HepG2 (cell line): ENCODE data around the gene HIVEP2. TPM values are rescaled to one million over a fixed set of nuclear protein-coding genes. Genes with fewer than 3 reads are reported as not detected.

Experiments used
- DMAP1 ChIP-seq: IDR thresholded peaks from 2 replicates; pipeline ENCODE4 v1.6.1; 2016
- ESRRA ChIP-seq: sonication (generic); formaldehyde crosslinking; IDR thresholded peaks from 2 replicates; pipeline ENCODE4 v1.5.1; 2020; ENCODE audit warnings: mild to moderate bottlenecking, low read depth, missing genetic modification reagents
- HIC2 ChIP-seq: sonication (generic); formaldehyde crosslinking; IDR thresholded peaks from 2 replicates; pipeline ENCODE4 v1.9.0; 2022; ENCODE audit warnings: low read depth, missing genetic modification reagents
- MYNN ChIP-seq: sonication (generic); formaldehyde crosslinking; IDR thresholded peaks from 2 replicates; pipeline ENCODE4 v1.4.0; 2020; ENCODE audit warnings: mild to moderate bottlenecking, low read depth, missing genetic modification reagents
- NCOA1 ChIP-seq: sonication (generic); formaldehyde crosslinking; IDR thresholded peaks from 2 replicates; pipeline ENCODE4 v1.9.0; 2021; ENCODE audit warnings: missing genetic modification reagents
- NCOA2 ChIP-seq: sonication (generic); formaldehyde crosslinking; IDR thresholded peaks from 2 replicates; pipeline ENCODE4 v1.8.0; 2022; ENCODE audit warnings: inconsistent platforms
- NFE2 ChIP-seq: sonication (generic); formaldehyde crosslinking; IDR thresholded peaks from 2 replicates; pipeline ENCODE4 v1.4.0; 2020; ENCODE audit warnings: missing genetic modification reagents
- NR0B2 ChIP-seq: sonication (generic); formaldehyde crosslinking; IDR thresholded peaks from 2 replicates; pipeline ENCODE4 v1.4.0; 2020; ENCODE audit warnings: mild to moderate bottlenecking, missing genetic modification reagents
- PRDM10 ChIP-seq: sonication (generic); formaldehyde crosslinking; IDR thresholded peaks from 2 replicates; pipeline ENCODE4 v1.4.0; 2020; ENCODE audit warnings: low read depth, missing genetic modification reagents
- RBM22 ChIP-seq: fragments of 200-400 bp; formaldehyde crosslinking; optimal IDR thresholded peaks from 2 replicates; pipeline ENCODE3; 2017; ENCODE audit warnings: mild to moderate bottlenecking, low read length, moderate library complexity
- RFXAP ChIP-seq: sonication (generic); formaldehyde crosslinking; IDR thresholded peaks from 2 replicates; pipeline ENCODE4 v1.4.0; 2020; ENCODE audit warnings: missing genetic modification reagents, borderline replicate concordance
- TAF1 ChIP-seq: sonication (generic); formaldehyde crosslinking; IDR thresholded peaks from 2 replicates; pipeline ENCODE4 v1.4.0; 2020; ENCODE audit warnings: missing genetic modification reagents
- TFDP2 ChIP-seq: sonication (generic); formaldehyde crosslinking; IDR thresholded peaks from 2 replicates; pipeline ENCODE4 v1.4.0; 2020; ENCODE audit warnings: missing genetic modification reagents
- ZGPAT ChIP-seq: IDR thresholded peaks from 2 replicates; pipeline ENCODE4 v1.6.1; 2016; ENCODE audit warnings: mild to moderate bottlenecking
- ZNF207 ChIP-seq: fragments of 450-650 bp; IDR thresholded peaks from 2 replicates; pipeline ENCODE4 v1.6.1; 2016; ENCODE audit warnings: antibody characterized with exemption, borderline replicate concordance
- ZNF350 ChIP-seq: sonication (generic); formaldehyde crosslinking; IDR thresholded peaks from 2 replicates; pipeline ENCODE4 v1.4.0; 2020; ENCODE audit warnings: mild to moderate bottlenecking, low read depth, missing genetic modification reagents, borderline replicate concordance
- ZNF713 ChIP-seq: sonication (generic); formaldehyde crosslinking; IDR thresholded peaks from 2 replicates; pipeline ENCODE4 v1.4.0; 2020; ENCODE audit warnings: mild to moderate bottlenecking, missing genetic modification reagents
- ZNF737 ChIP-seq: sonication (generic); formaldehyde crosslinking; IDR thresholded peaks from 2 replicates; pipeline ENCODE4 v1.5.0; 2020; ENCODE audit warnings: missing genetic modification reagents, mild to moderate bottlenecking, borderline replicate concordance
- polyA plus RNA-seq, 8 experiments: library from polyadenylated mRNA; depleted of rRNA in 3 of 8; stranded (reverse) in 7 of 8; unstranded in 1 of 8; fragments of >200 nt; fragmentation: Illumina TruSeq in 4 of 8; extraction: Trizol in 4 of 8; gene quantifications; 2 replicates each; pipeline versions ENCODE4 v1.2.1 to v1.2.3, GENCODE V29; 2011 to 2016; ENCODE audit warnings: low read depth in 4 of 8, missing spikeins in 1 of 8, mixed read lengths in 1 of 8; ENCODE audit not compliant: insufficient read depth in 1 of 8
- total RNA-seq, 5 experiments: library from RNA; depleted of rRNA; stranded (reverse); fragments of >200 nt; fragmentation: Illumina TruSeq; extraction: Trizol; gene quantifications; 2 replicates each; pipeline ENCODE4 v1.2.3, GENCODE V29; 2016; ENCODE audit warnings: low read depth in 1 of 5

HIVEP2 gene
- total and polyA plus RNA-seq, 2 of the 13 experiments (the other 11 are each of a cell fraction or from before 2014, with no cell fraction given), result 3.4 to 12.9 TPM

GRCh38 chr6:142845624-142846458 is 99.1 kb downstream of the HIVEP2 start (continued):
- TF ChIP-seq ZNF737, result no peak
- TF ChIP-seq ESRRA, result peak; percentile 92
- TF ChIP-seq TFDP2 (CRISPR knock-in tag), result peak; percentile 70; the same call in 1 of the 2 replicates
- peak; percentile 85; the same call in 1 of the 2 replicates for TF ChIP-seq DMAP1 (CRISPR knock-in tag)
- no peak for TF ChIP-seq NCOA1 (CRISPR knock-in tag)
- peak; percentile 97 for TF ChIP-seq ZNF350 (CRISPR knock-in tag)
- no peak for TF ChIP-seq RBM22
- TF ChIP-seq NFE2 (CRISPR knock-in tag), result no peak
- peak; percentile 77; the same call in 1 of the 2 replicates for TF ChIP-seq RFXAP (CRISPR knock-in tag)
- TF ChIP-seq ZNF207, result no peak
- TF ChIP-seq ZGPAT (CRISPR knock-in tag), result peak; percentile 97
- no peak; the same call in 1 of the 2 replicates for TF ChIP-seq MYNN (CRISPR knock-in tag)
- TF ChIP-seq HIC2 (CRISPR knock-in tag), result peak; percentile 82
- TF ChIP-seq ZNF713, result no peak
- TF ChIP-seq PRDM10 (CRISPR knock-in tag), result peak; percentile 93
- TF ChIP-seq TAF1 (CRISPR knock-in tag), result peak; percentile 68
- TF ChIP-seq NCOA2 (CRISPR knock-in tag), result peak; percentile 93
- 0 out of 2 replicates have a peak, but pooled peaks have one; percentile 7 for TF ChIP-seq NR0B2
